HEK293T (cell line): ENCODE results near the gene OR4K1.

Experiments used
- FOXK2 ChIP-seq: fragments of 450-650 bp; IDR thresholded peaks from 2 replicates; pipeline ENCODE4 v1.6.1; 2016; ENCODE audit warnings: mild to moderate bottlenecking
- FOXM1 ChIP-seq: fragments of 450-650 bp; IDR thresholded peaks from 2 replicates; pipeline ENCODE4 v1.6.1; 2017; ENCODE audit warnings: mild to moderate bottlenecking, borderline replicate concordance

GRCh38 chr14:19917243-19917642 is 13.5 kb upstream of the OR4K1 start:
- TF ChIP-seq FOXM1, result no peak
- TF ChIP-seq FOXK2, result no peak
